Inflammatory macrophage treated with lipopolysaccharide for 1 hour (primary cell): ENCODE measurements around the gene ERGIC1.

Experiments used
- DNase-seq, 2 donors: peaks; one replicate each; pipeline ENCODE4 v3.0.0-alpha.2; 2020 to 2022

Gene ERGIC1

DNA sequence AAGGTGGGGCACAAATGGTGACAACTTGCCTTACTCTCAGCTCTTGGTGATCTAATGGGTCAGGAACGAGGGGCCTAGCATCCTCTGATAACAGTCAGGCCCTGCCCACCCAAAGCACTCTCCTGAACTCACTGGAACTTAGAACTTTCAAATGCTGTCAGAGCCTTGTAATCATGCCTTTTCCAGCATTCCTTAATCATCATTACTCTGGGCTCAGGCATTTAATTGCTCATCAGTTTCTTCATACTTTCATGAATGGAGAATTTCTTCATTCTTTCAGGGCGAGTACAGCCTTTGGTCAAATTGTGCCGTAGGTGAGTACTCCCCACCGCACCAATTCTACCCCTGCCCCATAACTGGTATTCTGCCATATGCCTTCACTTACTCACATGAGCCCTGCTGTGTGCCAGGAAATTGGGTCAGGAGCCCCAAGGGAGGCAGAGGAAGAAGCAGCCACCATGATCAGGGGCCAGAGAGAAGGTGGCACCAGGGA, 32.8 kb upstream of the ERGIC1 start:
- DNase-seq, result peak; percentile 68 to 86

DNA sequence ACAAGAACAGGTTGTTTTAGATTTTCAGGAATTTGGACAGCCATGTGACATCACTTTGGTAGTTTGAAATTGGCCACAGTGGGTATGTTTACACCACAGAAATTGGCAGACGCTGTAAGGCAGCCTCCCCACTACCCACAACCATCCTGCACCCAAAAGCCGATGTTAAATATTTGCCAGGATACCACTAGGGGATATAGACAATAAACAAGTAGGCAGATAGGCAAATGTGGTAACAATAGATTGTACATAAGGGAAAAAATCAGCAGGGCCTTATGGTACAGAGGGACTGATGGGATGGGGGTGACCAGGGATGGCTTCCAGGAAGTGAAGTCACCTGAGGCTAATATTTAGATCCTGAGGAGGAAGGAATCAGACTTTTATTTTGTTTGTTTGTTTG, 31.9 kb upstream of the ERGIC1 start:
- no peak for DNase-seq

DNA sequence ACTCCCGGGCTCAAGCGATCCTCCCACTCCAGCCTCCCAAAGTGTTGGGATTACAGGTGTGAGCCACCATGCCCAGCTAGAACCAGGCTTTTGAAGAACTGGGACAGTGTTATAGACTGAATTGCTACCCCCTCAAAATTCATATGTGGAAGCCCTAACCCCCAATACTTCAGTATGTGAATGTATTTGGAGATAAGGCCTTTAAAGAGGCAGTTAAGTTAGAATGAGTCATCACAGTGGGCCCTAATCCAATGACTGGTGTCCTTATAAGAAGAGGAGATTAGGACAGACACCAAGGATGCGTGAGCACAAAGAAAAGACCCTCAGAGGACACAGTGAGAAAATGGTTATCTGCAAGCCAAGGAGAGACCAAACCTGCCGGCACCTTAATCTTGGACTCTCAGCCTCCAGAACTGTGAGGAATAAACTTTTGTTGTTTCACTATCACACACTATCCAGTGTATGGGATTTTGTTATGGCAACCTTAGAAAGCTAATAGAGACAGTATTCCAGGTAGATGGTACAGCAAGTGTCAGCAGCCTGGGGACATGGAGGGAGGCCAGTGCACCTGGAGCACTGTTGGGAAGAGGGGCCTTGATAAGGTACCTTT, 31.4 kb upstream of the ERGIC1 start:
- no peak for DNase-seq

DNA sequence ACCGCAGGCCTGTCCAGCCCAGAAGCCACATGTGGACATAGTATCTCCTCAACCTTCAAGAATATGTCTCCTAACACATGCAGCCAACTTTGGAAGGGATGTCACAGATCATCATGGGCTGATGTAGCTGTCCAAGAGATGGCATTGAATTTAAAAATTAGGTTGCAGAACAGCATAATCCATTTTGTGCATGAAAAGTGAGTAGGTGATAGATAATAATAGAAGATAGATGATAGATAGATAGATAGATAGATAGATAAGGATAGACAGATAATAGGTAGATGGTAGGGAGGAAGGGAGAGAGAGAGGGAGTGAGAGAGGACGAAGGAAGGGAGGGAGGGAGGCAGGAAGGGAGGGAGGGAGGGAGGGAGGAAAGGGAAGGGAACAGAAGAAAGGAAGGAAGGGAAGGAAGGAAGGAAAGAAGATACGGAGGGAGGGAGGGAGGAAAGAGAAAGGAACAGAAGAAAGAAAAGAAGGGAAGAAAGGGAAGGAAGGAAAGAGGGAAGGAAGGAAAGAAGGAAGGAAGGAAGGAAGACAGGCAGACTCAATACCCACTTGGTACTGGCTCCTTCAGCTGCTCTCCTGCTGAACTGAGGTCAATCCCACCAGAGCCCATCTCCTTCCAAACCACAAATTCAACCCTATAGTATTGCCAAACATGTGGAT, 28.9 kb upstream of the ERGIC1 start:
- no peak for DNase-seq

DNA sequence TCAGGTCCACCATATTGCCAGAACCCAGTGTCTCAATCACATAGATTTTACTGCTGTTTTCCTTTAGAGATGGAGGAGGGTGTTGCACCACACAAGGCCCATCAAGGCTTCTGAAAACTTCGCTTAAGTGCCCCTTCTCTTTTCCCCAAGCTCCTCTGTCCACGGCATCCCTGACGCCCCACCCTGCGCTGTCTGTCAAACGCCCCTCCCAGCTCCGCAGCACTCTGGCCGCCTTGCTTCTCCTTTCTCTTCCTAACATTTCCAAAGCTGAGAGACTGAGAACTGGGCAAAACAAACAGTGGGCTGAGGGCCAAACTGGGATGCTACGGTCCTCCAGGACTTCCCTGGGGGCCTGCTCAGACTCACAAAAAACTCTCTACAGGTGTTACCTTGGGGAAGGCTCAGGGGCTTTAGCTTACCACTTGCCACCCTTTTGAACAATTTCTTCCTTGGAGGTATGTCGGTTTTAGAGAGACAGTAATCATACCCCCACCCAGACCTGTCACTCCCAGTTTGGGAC, 28.3 kb upstream of the ERGIC1 start:
- DNase-seq, result no peak

DNA sequence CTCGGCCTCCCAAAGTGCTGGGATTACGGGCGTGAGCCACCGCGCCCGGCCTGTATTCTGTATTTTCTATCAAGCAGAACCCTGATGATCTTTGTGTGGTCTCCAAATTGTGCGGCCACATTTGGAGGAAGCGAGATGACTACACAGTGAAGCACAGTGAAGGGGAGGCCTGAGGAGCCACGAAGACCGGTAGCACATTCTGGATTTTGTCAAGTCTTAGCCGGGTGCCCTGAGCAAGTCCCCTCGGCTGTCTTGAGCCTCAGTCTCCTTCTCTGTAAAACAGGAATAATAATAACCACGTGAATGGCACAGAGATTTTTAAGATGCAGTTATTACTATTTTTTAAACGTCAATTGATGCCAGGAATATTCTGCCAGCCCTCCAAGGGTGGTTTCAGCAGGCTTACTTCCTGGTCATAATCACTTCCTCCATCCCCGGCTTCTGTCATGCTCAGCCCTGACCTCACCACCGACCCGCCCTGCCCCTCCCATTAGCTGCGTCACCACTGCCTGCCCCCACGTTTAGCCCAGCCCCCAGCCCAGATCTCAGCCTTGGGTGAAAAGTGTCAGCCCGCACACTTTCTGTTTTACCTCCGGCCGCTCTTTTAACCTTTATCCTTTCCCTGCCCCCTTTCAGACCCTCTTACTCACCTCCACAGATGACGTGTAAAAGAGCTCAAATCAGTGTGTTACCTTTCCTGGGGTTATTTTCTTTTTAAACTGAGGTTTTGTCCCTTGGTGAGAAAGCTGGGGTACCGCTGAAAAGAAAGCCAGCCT, 27.0 kb upstream of the ERGIC1 start:
- peak; percentile 94 to 96 for DNase-seq

DNA sequence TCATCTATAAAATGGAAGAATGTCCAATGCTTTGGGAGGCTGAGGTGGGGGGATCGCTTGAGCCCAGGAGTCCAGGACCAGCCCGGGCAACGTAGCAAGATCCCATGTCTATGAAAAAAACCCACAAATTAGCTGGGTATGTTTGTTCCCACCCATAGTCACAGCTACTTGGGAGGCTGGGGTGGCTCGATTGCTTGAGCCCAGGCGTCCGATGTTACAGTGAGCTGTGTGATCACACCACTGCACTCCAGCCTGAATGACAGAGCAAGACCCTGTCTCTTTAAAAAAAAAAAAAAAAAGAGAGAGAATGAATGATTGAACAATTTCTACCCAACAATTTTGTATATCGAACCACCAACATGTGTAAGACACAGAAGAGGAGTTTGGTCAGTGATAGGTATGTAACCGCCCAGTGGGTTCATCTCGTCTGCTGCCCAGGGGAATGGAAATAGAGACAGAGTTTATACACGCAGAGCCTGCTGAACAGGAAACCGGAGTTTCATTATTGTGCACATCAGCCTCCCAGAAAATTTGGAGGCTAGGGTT, 26.2 kb upstream of the ERGIC1 start:
- no peak for DNase-seq

DNA sequence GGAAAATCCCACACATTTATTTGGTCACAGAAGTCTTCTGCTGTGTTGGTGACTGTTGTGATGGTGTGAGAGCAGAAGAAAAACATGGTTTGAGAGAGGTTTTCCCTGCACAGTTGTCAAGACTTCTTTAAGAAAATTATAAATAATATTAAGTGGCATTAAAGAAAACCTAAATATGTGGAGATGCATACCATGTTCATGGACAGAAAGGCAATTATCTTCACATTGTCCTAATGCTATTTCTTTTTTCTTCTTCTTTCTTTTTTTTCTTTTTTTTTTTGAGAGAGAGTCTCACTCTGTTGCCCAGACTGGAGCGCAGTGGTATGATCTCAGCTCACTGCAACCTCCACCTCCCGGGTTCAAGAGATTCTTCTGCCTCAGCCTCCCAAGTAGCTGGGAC, 24.3 kb upstream of the ERGIC1 start:
- DNase-seq, result no peak

DNA sequence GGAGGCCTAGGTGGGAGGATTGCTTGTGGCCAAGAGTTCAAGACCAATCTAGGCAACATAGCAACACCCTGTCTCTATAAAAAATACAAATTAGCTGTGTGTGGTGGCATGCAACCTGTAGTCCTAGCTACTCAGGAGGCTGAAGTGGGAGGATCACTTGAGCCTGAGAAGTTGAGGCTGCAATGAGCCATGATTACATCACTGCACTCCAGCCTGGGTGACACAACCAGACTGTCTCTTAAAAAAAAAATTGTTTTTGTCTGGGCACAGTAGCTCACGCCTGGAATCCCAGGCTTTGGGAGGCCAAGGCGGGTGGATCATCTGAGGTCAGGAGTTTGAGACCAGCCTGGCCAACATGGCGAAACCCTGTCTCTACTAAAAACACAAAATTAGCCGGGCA, 23.1 kb upstream of the ERGIC1 start:
- peak in 1 of 2 donors; percentile 49 for DNase-seq

DNA sequence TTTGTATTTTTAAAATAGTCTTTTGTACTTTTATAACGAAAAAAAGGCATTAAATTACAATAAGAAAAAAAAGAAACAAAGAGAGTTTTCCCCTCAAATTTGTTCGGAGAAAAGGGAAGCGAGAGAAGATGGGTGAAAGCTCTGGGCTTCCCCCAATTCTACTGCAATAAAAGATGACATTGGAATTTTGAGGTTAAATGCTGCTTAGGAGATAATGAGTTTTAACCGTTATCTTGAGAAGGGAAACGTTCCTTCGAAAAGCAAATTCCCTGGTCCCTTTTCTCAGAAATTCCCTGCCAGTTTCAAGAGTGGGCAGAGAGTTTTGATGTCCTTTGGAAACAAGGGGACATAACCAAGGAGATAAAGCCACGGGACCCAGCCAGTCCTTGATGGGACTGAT, 18.4 kb upstream of the ERGIC1 start:
- DNase-seq, result peak; percentile 74 to 77

DNA sequence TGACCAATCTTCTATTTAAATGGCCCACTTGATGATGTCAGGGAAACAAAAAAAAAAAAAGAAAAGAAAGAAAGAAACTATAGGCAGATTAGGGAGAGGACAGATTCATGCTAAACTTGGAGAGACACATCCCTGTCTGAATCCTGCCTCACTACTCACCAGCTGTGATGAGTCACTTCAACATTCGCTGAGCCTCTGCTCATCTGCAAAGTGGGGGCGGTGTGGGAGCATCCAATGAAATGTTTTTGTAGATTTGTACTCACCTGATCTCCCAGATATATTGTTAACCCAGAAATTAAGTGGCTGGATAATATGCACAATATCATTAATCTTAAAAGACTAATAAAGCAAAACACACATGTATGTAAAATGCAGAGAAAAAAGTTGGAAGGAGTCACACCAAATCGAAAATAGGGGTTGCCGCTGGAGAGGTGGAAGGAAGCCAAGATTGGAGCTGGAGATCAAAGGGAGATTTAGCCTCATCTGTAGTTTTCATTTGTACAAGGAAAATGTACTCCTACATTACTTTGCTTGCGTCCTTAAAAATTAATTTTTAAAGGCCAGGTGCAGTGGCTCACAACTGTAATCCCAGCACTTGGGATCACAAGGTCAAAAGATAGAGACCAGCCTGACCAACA, 17.0 kb upstream of the ERGIC1 start:
- peak in 1 of 2 donors; percentile 69 for DNase-seq

DNA sequence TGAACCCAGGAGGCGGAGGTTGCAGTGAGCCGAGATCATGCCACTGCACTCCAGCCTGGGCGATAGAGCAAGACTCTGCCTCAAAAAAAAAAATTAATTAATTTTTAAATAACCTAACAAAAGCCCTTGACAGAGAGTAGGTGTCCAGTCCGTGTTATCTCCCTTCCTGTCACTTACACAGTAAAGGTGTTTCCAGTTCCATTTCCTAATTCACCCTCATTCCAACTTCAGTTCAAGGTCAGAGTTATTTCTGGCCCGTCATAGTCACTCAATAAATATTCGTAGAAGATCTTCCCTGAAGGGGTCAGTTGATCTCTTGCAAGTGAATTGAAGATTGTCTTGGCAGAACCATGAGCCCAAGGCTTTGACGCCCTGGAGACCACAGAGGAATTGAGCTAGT, 16.4 kb upstream of the ERGIC1 start:
- no peak for DNase-seq

DNA sequence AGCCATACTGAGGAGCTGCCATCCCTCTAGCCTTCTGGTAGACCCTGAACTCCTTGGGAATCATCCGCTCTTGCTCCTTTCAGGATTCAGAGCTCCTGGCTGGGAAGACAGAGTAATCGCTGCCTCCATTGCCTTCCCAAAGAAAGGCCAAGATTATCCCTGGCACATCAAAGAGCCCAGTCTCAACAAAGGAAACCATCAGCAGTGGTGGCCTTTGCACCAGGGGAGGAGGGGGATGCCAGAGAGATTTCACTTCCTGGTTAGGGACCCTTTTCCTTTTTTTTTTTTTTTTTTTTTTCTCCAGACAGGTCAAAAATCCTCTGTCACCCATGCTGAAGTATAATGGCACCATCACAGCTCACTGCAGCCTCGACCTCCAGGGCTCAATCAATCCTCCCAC, 16.0 kb upstream of the ERGIC1 start:
- DNase-seq, result no peak

DNA sequence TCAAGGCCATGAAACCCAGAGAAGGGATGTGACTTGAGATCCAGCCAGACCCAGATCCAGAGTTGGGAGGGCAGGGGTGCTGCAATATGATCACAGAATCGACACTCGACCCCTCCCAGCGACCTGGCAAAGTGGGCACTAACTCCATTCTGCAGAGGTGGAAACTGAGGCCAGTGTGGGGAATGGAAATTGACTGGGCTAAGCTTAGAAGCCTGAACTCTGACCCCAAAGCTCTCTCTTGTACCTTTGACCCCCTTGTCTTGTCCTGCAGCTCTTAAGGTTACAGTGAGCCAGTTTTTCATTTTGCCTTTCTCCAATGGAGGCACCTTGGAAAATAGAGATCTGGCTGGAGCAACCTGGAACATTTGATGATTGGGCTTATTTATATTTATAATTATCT, 14.5 kb upstream of the ERGIC1 start:
- DNase-seq, result no peak

DNA sequence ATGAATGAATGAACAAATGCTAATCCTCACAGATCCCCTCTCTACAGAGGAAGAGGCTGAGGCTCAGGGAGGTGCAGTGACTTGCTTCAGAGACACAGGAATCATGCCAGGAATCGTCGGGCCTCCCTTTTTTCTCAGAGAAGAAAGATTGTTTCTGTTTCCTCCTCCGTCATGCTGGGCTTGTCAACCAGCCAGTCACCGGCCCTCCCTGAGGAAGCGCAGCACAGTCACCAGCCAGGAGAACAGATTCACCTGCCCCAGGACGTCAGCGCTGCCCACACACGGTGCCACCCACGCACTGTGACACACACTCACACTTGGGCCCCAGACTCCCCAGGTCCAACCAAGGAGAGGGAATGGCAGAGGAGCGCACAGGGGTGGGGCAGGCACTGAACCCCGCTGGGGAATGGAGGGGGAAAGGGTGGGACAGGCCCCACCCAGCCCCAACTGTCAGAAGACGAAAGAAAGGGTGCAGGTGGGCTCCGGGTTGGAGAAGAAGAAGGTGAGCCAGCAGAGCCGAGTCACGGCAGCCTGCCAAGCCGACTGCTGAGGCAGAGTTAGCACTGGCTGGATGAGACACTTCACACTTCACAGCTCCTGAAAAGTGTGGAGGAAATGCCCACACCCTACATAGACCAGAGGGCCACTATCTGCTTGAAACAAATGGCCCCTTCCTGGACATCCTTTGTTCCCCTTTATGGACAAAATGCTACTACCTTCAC, 13.8 kb upstream of the ERGIC1 start:
- DNase-seq, result no peak

DNA sequence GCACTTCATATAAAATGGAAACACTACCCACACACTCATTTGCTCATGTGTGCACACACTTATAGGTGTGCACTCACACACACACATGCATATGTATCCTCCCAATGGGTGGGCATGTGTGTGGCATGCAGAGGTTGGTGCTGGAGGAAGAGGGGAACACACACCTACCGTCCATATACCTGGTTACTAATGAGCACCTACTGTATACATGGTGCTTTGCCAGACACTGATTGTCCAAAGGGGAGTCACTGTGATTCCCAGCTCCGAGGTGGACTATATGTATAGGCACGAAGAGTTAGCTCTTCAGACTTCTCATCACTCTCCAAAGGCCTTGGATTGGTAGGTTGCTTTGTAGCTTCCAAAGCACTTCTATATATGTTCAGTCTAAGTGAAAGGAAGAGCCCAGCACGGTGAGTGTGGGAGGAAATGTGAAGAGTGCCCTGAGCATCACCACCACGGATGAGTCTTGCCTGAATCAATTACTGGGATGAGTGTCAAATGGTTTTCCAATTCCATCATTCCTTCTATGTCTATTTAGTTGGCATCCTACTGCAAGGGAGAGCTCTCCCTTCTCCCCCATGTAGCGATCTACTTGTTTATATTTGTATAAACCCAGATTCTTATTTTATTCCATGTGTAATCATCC, 12.6 kb upstream of the ERGIC1 start:
- DNase-seq, result no peak

DNA sequence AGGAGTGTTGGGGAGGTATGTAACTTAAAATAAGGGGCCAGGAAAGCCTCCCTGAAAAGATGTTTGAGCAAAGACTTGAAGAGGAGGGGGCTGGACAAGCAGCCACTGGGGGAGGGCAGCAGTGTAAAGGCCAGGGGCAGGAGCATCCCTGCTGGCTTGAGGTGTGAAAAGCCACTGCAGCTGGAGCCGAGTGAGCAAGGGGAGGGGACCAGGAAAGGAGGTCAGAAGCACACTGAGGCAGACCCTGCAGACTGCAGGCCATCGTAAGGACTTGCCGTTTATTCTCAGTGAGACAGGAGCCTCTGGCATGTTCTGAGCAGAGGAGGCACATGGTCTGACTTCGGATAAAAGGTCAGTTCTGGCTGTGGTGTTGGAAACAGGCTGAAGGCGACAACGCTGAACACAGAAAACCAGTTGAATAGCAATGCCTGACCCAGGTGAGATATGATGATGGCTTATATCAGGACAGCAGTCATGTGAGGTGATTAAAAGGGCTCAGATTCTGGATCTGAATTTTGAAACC, 10.2 kb upstream of the ERGIC1 start:
- no peak for DNase-seq

DNA sequence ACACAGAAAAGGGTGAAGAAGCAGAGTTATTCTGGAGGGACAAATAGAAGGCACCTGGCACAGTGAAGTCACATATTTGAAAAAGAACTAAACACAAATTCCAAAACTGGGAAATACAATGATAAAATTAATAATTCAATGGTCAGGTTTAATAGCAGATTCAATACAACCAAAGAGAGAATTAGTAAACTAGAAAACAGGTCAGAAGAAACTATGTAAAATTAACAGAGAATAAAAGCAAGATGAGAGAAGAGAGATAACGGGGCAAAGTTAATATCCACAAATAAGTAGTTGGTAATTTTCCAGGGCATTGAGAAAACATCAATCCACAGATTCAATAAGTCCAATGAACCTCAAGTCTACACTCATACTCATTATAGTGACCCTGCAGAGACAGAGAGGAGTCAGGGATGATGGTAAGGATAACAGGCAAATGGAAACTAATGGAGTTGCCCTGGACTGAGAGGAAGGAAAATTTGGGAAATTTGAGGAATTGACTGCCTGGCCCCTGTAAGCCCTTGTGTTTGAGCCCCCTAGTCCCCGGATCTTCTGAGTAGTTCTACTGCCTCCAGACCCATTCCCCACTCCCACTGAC, 8.3 kb upstream of the ERGIC1 start:
- no peak for DNase-seq

DNA sequence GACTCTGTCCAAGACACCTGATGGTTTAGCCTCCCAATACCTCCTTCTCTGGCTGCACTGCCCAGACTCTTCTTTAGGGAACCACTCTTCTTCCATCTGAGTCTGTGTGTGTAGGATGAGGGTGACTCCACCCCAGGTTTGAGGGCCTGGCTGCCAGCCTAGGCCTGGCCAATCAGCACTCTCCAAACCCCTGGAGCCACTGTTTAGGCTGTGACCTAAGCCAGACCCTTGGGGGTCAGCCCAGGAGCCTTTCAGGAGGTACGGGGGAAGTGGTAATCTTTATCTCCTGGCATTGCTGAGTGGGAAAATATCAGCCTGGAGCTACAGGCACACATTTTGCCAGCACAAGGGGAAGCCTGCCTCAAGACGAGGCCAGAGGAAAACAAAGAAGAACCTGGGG, 6.2 kb upstream of the ERGIC1 start:
- peak; percentile 51 to 56 for DNase-seq

DNA sequence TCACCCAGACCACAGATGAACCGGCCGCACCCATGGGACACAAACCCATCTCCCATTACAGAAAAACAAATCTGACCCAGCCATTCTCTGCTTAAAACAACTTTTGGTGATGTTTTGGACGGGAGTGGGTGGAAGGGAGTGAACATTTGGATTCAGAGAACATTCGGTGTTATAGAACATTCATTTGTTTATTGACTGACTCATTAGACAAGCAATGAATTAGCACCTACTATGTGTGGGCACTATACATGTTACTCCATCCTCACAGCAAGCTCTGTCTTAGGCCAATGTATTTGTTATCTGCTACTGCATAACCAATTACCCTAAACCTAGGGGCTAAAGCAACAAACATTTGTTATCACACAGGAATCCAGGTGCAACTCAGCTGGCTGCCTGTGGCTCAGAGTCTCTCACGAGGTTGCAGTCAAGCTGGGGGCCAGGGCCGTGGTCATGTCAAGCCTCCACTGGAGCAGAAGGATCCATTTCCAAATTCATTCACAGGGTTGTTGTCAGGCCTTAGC, 5.1 kb upstream of the ERGIC1 start:
- DNase-seq, result no peak

DNA sequence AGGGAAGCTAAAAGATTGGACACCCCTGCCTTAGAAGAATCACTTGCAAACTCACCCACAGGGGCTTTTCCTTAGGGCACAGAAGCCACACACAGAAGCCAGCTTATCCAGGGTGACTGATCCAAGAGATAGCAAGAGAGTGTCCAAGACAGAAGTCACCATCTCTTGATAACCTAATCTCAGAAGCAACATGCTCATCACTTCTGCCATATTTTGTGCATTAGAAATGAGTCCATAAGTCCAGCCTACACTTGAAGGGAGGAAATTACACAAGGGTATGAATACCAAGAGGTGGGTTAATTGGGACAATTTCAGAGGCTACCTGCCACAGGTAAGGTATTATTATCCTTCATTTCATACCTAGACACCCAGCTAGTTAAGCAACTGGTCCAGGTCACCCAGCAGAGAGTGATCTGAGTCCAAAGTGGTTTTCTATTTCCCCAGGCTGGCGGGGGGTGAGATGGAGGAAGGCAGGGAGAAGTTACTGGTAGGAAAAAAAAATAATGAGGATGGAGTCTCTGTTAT, 3.7 kb upstream of the ERGIC1 start:
- no peak for DNase-seq
